Left ventricle myocardium inferior (tissue), 1 donor: ENCODE measurements around the gene HOXA6. TPM values are rescaled to one million over a fixed set of nuclear protein-coding genes. Genes with fewer than 3 reads are reported as not detected.
A peak's percentile ranks its signal among the peaks of the same experiment; 100 is the strongest.

Experiments
- DNase-seq: peaks from one replicate; pipeline ENCODE4 v3.0.0-alpha.2; 2020
- H3K27ac ChIP-seq: fragments of 200-600 bp; replicated peaks from 2 replicates; pipeline ENCODE4 v1.8.0; 2021
- H3K27me3 ChIP-seq: fragments of 200-600 bp; 2 replicates; pipeline ENCODE4 v1.8.0; 2021; ENCODE audit warnings: low read depth
- H3K36me3 ChIP-seq: fragments of 200-600 bp; 2 replicates; pipeline ENCODE4 v1.8.0; 2021
- H3K4me1 ChIP-seq: fragments of 200-600 bp; 2 replicates; pipeline ENCODE4 v1.8.0; 2021
- H3K4me3 ChIP-seq: fragments of 200-600 bp; 2 replicates; pipeline ENCODE4 v1.8.0; 2021; ENCODE audit warnings: mild to moderate bottlenecking, moderate library complexity
- H3K9me3 ChIP-seq: fragments of 200-600 bp; replicated peaks from 2 replicates; pipeline ENCODE4 v1.8.0; 2021
- CTCF ChIP-seq: fragments of 200-600 bp; IDR thresholded peaks from 2 replicates; pipeline ENCODE4 v1.8.0; 2021; ENCODE audit warnings: antibody characterized with exemption, mild to moderate bottlenecking, borderline replicate concordance
- intact Hi-C: fragments of 100-400 bp; cut with micrococcal nuclease; formaldehyde crosslinking; loops from one replicate; pipeline ENCODE4 v1.11.0; 2022
- total RNA-seq: library from RNA; stranded (reverse); fragmentation: NEBNext Ultra II Directional; extraction: Animal tissue kit (Norgen Biotek cat#: 25700); gene quantifications from one replicate; pipeline ENCODE4 v1.2.1, GENCODE V29; 2021
- donor health status: DM: no; HTN: yes; CAD: no; lungs with severe emphysema.

Gene HOXA6
- total RNA-seq, 1 donor from 2014 or later: not detected

- no peaks in the 10 kb centered on the region for H3K9me3 ChIP-seq
- H3K36me3 ChIP-seq: no peaks in the 10 kb centered on the region
- H3K27me3 ChIP-seq: peaks cover 100% of the 10 kb centered on the region
- H3K4me3 ChIP-seq: no peak overlapping the region
- DNase-seq: peak; percentile 5
- TF ChIP-seq CTCF: no peak
- no peak overlapping the region for H3K27ac ChIP-seq
- intact Hi-C loops: no loop called here
- peaks cover 40% of the 10 kb centered on the region for H3K4me1 ChIP-seq
These were observed 24.2 kb upstream of the HOXA6 start for GRCh38 chr7:27171637-27172314.

DNA sequence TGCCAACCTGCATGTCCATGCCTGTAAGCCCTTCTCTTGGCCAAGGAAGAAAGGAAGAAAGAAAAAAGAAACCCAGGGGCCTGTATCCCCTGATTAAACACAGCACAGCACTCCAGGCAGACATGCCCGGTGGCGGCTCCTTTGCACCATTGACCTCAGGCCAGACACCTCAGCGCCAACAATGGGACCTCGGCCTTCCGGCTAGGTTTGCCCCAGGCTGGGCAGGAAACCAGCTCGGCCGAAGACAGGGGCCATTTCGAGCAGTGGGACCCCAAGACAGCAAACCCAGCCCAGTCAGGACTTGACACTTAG, 23.7 kb upstream of the HOXA6 start:
- peaks cover 100% of the 10 kb centered on the region for H3K27me3 ChIP-seq

GRCh38 chr7:27170426-27171324, 23.1 kb upstream of the HOXA6 start:
- Histone ChIP-seq H3K4me3 (no peak overlapping the region), H3K27me3 (peaks cover 100% of the 10 kb centered on the region), H3K36me3 (no peaks in the 10 kb centered on the region), H3K27ac (no peak overlapping the region), H3K4me1 (peaks cover 50% of the 10 kb centered on the region), H3K9me3 (no peaks in the 10 kb centered on the region)
- intact Hi-C loops: no loop called here
- TF ChIP-seq CTCF: no peak
- DNase-seq: no peak

More for the DNA sequence above, 23.7 kb upstream of the HOXA6 start:
- intact Hi-C loops: no loop called here
- Histone ChIP-seq H3K27ac (no peak overlapping the region), H3K9me3 (no peaks in the 10 kb centered on the region), H3K36me3 (no peaks in the 10 kb centered on the region), H3K4me3 (no peak overlapping the region), H3K4me1 (peaks cover 45% of the 10 kb centered on the region)
- no peak for TF ChIP-seq CTCF
- DNase-seq: no peak

- Histone ChIP-seq H3K9me3 (no peaks in the 10 kb centered on the region), H3K27ac (no peak overlapping the region), H3K27me3 (peaks cover 100% of the 10 kb centered on the region), H3K4me3 (no peak overlapping the region), H3K4me1 (peaks cover 59% of the 10 kb centered on the region), H3K36me3 (no peaks in the 10 kb centered on the region)
- DNase-seq: peak; percentile 3
- TF ChIP-seq CTCF: no peak
- intact Hi-C loops: no loop called here
These were observed 22.3 kb upstream of the HOXA6 start for GRCh38 chr7:27169658-27170425.

GRCh38 chr7:27168265-27168947, 20.8 kb upstream of the HOXA6 start:
- Histone ChIP-seq H3K36me3 (no peaks in the 10 kb centered on the region), H3K4me3 (no peak overlapping the region), H3K4me1 (peaks cover 53% of the 10 kb centered on the region), H3K27me3 (peaks cover 100% of the 10 kb centered on the region), H3K9me3 (no peaks in the 10 kb centered on the region), H3K27ac (no peak overlapping the region)
- peak; percentile 7 for DNase-seq
- intact Hi-C loops: no loop called here
- TF ChIP-seq CTCF: no peak
